GM21529 (cell line): ENCODE results near the gene DOK5.
A peak's percentile ranks its signal among the peaks of the same experiment; 100 is the strongest.

Experiments used
- ATAC-seq: cut with Tn5 transposase; IDR thresholded peaks from one replicate; pipeline ENCODE4 v1.9.1; 2021; ENCODE audit not compliant: unreplicated experiment

Gene DOK5

DNA sequence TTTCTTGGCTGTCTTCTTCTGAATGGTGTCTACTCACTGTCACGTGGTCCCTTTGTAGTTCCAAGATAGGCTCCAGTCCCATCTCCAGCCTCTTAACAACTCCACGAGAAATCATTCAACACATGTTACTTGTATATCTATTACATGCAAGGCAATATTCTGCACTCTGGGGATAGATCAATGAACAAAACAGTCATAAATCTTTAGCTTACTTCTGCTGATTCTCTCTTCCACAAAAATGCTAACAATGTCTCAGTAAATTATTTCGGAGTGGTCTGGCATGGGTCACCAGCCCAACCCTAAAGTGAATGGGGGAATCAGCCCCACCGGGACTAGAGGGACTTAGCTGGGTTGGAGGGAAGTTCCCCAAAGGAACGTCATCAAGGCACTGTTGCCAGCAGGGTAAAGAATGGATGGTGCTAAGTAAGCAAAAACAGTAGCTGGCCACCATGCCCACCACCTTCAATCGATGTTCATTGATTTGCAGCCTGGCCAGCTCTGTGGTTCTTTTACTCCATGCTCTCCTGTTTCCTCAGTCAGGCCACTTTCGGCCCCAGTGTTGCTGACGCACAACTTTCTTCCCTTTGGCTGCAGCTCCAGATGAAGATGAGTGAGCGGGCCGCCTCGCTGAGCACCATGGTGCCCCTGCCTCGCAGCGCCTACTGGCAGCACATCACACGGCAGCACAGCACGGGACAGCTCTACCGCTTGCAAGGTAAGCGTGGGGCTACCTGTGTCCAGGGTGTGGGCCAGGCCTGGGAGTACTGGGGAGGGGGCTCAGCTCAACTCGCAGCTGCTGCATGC, 167.7 kb downstream of the DOK5 start:
- ATAC-seq, result no peak

GRCh38 chr20:54643761-54644160, 168.4 kb downstream of the DOK5 start:
- ATAC-seq, result no peak

DNA sequence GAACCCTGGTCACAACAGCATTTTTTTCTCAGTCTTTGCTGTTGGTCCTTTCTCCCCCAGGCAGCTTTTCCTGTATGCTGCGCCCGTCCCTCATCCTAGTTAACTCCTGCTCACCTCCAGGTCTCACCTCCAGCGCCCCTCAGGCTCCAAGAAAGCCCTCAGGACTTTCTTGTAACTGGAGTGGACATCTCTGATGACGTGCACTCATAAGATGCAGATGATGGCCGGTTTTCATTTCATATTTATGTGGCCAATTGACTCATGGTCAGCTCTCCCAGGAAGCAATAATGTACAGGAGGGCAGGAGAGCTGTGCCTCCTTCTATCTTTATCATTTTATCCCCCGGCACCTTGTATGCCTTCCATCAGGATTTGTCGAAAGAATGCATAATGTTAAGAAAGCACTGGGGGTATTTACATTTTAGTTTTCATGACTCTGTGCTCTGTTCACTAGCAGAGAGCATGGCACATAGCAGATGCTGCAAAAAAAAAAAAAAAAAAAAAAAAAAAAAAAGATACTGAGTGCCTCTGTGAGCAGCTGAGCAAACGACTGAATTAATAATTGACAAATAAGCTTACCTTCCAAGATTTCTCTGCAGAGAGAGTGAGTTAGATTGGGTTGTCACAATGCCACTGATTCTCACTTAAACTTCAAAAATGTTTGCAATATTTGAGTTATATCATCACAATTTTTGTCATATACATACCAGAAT, 170.2 kb downstream of the DOK5 start:
- ATAC-seq, result no peak

DNA sequence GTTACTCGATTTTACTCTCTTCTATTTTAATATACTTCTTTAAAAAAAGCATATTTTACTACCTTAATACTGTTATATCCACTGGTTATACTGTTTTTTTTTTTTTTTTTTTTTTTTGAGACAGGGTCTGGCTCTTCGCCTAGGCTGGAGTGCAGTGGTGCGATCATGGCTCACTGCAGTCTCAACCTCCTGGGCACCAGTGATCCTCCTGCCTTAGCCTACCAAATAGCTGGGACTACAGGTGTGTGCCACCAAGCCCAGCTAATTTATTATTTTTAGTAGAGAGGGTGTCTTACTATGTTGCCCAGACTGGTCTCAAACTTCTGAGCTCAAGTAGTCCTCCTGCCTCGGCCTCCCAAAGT, 170.7 kb downstream of the DOK5 start:
- ATAC-seq, result no peak

- no peak for ATAC-seq
Measured at GRCh38 chr20:54648421-54649142, 173.2 kb downstream of the DOK5 start.

- ATAC-seq, result peak; percentile 66
Measured at GRCh38 chr20:54649511-54649962, 174.1 kb downstream of the DOK5 start.

DNA sequence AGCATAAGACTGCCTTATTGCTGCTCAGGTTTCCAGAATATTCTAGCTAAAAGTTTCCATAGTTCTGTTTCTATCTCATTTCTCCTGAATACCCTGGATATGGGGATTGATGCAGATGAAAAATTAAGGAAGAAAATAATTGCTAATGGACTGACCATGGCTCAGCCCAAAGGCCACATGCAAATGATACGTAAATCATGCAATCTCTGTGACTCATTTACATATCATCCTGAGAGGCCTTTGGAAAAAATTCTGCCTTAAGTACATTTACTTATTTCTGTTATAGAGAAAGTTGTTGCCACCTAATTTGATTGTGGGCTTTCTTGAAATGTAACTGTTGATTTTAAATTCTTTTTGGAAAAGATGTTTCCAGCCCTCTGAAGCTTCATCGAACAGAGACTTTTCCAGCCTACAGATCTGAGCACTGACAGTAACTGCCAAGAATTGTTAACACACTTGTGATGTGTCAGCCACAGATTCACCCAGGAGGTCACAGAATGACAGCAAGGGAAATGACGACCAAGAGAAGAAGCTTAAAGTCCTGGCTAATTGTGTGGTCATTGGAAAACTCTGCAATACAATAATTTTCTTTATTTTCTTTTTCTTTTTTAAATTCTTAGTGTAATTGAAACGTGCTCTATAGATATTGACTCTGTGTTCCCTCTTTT, 174.8 kb downstream of the DOK5 start:
- ATAC-seq, result no peak

- no peak for ATAC-seq
Measured at GRCh38 chr20:54651252-54651651, 175.9 kb downstream of the DOK5 start.

GRCh38 chr20:54654450-54654849, 179.1 kb downstream of the DOK5 start:
- no peak for ATAC-seq

- ATAC-seq, result no peak
Measured at GRCh38 chr20:54657268-54657826, 182.0 kb downstream of the DOK5 start.

DNA sequence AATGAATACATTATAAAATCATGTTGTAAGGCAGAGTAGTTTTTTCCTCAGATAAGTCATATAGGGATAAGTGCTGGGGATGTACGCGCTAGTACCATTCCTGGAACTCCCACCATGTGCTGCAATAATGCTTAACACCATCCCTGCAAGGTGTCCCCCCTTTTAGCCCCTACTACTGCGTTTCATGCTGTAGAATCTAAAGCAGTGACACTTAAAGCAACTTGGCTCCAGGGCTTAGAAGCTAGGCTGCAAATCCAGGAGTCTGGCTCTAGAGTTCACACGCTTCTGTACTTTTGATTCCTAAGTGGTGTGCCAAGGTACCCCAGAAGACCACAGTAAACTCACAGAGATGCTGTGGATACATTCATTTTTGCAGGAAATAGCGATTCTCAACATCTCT, 183.1 kb downstream of the DOK5 start:
- ATAC-seq, result no peak

DNA sequence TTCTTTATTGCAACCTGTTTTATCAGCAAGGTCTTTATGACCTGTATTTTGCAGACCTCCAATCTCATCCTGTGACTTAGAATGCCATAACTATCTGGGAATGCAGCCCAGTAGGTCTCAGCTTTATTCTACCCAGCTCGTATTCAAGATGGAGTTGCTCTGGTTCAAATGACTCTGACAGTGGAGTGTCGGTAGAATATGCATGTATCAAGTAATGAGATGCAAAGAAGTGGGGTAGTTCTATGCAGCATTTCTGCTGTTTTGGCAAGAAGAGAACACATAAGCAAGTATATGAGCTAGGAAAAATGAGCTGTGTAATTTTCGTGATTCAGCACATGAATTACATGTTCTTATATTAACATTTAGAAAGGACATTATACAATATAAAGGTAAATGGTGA, 185.9 kb downstream of the DOK5 start:
- ATAC-seq, result no peak

GRCh38 chr20:54661880-54662465, 186.6 kb downstream of the DOK5 start:
- ATAC-seq, result no peak

GRCh38 chr20:54665812-54666211, 190.4 kb downstream of the DOK5 start:
- ATAC-seq, result no peak

- peak; percentile 89 for ATAC-seq
Measured at GRCh38 chr20:54668271-54669039, 193.1 kb downstream of the DOK5 start.

DNA sequence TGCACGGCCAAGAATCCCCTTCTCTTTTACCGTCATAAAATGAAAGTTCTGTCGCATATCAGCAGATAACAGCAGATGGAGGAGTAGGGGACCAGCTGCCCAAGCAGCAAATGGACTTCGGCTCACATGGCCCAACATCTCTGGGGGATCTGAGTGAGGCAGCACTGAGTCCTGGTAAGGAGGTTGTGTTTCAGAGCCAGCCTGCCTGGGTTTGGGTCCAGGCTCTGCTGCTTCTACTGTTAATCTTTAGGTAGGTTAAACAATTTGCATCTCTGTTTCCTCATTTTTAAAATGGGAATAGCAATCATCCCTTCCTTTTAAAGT, 193.6 kb downstream of the DOK5 start:
- ATAC-seq, result no peak

DNA sequence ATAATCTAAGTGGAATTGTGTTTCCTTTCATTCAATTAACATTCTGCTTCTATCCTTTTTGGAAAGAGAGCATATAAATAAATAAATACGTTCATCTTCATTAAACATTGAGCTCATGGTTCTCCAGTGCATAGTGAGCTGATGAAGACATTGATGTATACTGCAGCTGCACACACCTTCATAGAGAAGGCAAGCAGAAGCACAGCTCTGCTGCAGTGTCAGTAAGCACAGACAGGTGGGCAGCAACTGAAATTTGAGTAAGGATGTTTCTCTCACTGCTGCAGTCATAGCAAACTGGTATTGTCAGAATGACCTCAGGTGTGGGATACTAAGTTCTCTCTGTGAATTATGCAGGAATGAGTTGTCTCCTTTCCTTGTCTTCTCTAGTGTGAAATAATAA, 202.9 kb downstream of the DOK5 start:
- no peak for ATAC-seq

GRCh38 chr20:54680439-54680838, 205.0 kb downstream of the DOK5 start:
- no peak for ATAC-seq

DNA sequence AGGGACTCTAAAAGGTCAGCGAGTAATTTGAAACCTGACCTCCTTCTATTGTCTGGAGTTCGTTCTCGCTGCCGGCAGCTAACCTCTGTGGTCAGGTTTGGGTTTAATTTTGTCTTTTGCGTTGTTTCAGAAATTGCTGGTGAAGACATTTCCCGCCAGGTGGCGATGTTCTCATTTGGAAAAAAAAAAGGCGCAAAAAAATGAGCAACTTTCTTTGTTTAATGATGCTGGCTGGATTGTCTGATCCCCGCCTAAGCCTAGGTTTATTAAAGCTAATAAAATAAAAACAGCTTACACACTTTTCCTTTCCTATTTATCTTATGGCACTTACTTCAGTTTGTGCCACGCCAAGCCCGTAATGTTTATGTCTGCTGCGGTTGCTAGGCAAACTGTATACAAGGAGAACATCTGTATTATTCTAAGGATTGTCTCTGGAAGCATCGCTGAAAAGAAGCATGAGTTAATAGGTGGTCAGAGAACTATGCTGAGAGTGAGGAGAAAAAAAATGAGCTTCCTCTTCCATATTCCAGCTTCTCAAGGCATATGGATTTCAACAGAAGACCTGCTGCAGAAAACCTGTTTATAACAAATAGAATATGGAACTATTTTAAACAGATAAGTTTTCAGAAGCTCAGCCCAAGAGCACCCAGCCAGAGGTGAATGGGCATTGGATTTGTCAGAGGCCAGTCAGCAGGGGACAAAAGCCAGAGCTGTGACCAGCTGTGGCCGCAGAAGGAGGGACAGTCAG, 205.7 kb downstream of the DOK5 start:
- no peak for ATAC-seq
